Measurements from ENCODE around the gene WDR75. TPM values are rescaled to one million over a fixed set of nuclear protein-coding genes. Genes with fewer than 3 reads are reported as not detected.
"Not testable (repeated sequence)": the region's sequence is repeated elsewhere in the genome, so short reads cannot be mapped to it uniquely, and the experiment has no call there.

The WDR75 gene
- polyA plus RNA-seq, 3 donors = 3.9 to 20.7 (median 5.8) TPM

DNA sequence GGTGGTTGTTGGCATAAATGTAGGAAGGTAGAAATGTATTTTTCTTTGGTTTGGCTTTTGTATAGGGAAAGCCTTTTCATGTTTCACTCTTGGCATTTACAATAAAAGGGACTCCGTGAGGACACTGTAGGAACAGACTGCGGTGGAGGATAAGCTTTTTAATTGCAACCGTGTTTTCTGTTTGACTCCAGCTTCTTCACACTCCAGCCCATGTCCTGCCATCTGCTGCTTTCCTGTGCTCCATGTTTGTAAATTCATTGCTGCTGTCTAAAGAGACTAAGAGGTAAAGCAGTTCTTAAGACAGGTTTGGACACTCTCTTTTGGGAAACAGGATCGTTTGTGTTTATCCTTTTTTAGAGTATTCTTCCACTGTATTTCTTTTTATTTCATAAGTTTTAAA is 33.3 kb downstream of the WDR75 start:
- no peaks in the 10 kb centered on the region for H3K4me1 ChIP-seq (ENCODE audit: control insufficient read depth in 1 of 2, insufficient read depth in 2 of 2, low read length in 2 of 2)
- no peak overlapping the region for H3K27ac ChIP-seq (ENCODE audit: low read depth in 1 of 2, low read length in 2 of 2)
- H3K27me3 Mint-ChIP-seq (ENCODE audit: low read depth in 3 of 3) = no peaks in the 10 kb centered on the region
- intact Hi-C loops (cut with micrococcal nuclease) = loop anchor here in 1 of 2 donors (5.0 kb wide), 1 partner anchor 1508 kb away; no protein-coding TSS in a partner anchor
- H3K36me3 ChIP-seq (replicated peaks in 1 of 2; ENCODE audit: control insufficient read depth in 1 of 2, insufficient read depth in 2 of 2, low read length in 2 of 2) = peaks cover 57 to 77% of the 10 kb centered on the region in 2 donors
- no peaks in the 10 kb centered on the region for H4K20me1 ChIP-seq (ENCODE audit: insufficient read depth, low read length)
- peak overlapping the region in 2 of 7 donors; percentile 21 to 26 for H3K27ac Mint-ChIP-seq
- no peak overlapping the region for H3K4me2 ChIP-seq (replicated peaks; ENCODE audit: extremely low read depth, low read length, poor library complexity, severe bottlenecking)
- H2AFZ ChIP-seq (ENCODE audit: insufficient read depth, low read depth, low read length, poor library complexity, severe bottlenecking) = no peak overlapping the region
- H3K4me3 ChIP-seq (replicated peaks in 1 of 3; ENCODE audit: low read depth in 2 of 3, low read length in 3 of 3) = no peak overlapping the region
- H3K79me2 ChIP-seq (ENCODE audit: insufficient read depth, low read length) = no peaks in the 10 kb centered on the region
- H3K9me3 Mint-ChIP-seq = peaks cover 0 to 2% (median 0%) of the 10 kb centered on the region in 7 donors
- H3K9ac ChIP-seq (ENCODE audit: insufficient read depth, low read length, poor library complexity, severe bottlenecking) = no peak overlapping the region
- no peaks in the 10 kb centered on the region for H3K4me1 Mint-ChIP-seq
- H3K4me3 Mint-ChIP-seq = no peak overlapping the region
- no peak for DNase-seq
- TF ChIP-seq, protein P1, sequence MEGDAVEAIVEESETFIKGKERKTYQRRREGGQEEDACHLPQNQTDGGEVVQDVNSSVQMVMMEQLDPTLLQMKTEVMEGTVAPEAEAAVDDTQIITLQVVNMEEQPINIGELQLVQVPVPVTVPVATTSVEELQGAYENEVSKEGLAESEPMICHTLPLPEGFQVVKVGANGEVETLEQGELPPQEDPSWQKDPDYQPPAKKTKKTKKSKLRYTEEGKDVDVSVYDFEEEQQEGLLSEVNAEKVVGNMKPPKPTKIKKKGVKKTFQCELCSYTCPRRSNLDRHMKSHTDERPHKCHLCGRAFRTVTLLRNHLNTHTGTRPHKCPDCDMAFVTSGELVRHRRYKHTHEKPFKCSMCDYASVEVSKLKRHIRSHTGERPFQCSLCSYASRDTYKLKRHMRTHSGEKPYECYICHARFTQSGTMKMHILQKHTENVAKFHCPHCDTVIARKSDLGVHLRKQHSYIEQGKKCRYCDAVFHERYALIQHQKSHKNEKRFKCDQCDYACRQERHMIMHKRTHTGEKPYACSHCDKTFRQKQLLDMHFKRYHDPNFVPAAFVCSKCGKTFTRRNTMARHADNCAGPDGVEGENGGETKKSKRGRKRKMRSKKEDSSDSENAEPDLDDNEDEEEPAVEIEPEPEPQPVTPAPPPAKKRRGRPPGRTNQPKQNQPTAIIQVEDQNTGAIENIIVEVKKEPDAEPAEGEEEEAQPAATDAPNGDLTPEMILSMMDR (IDR thresholded peaks at IDR 0.05) = no peak
- no peaks in the 10 kb centered on the region for H3K9me3 ChIP-seq (replicated peaks in 1 of 2; ENCODE audit: control insufficient read depth in 1 of 2, insufficient read depth in 1 of 2, low read length in 2 of 2)
- H3K27me3 ChIP-seq (ENCODE audit: control insufficient read depth in 2 of 2, insufficient read depth in 2 of 2, low read length in 2 of 2) = no peaks in the 10 kb centered on the region
- peaks cover 67 to 76% of the 10 kb centered on the region in 2 donors for H3K36me3 Mint-ChIP-seq
- WGBS (ENCODE audit: insufficient coverage) = no CpG with 5 or more reads among the region's 4 CpGs

DNA sequence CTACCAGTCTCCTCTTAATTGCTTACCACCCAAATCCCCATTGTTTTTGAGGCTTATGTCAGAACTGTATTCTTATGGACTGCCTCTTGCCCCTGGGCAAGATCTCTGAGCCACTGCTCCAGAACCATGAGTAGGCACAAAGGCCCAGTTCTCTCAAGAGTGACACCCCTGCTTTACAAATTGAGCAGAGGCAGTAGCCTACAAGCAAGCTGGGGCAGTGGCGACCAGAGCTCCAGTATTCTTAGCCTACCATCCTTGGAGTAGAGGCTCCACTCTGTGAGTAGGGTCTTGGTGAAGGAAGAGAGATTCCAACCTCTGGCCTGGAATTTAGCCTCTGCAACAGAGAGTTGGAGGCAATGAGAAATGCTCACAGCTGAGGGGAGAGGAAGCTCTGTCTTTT is 36.5 kb downstream of the WDR75 start:
- H3K9ac ChIP-seq (ENCODE audit: insufficient read depth, low read length, poor library complexity, severe bottlenecking) = no peak overlapping the region
- intact Hi-C loops (cut with micrococcal nuclease) = no loop called here
- no peak overlapping the region for H3K4me3 ChIP-seq (replicated peaks in 1 of 3; ENCODE audit: low read depth in 2 of 3, low read length in 3 of 3)
- H3K27ac ChIP-seq (ENCODE audit: low read depth in 1 of 2, low read length in 2 of 2) = no peak overlapping the region
- WGBS (ENCODE audit: insufficient coverage) = 100% methylated on average over 1 of the region's 1 CpG
- no peak for DNase-seq
- no peaks in the 10 kb centered on the region for H4K20me1 ChIP-seq (ENCODE audit: insufficient read depth, low read length)
- H3K4me1 Mint-ChIP-seq = no peaks in the 10 kb centered on the region
- H3K9me3 ChIP-seq (replicated peaks in 1 of 2; ENCODE audit: control insufficient read depth in 1 of 2, insufficient read depth in 1 of 2, low read length in 2 of 2) = no peaks in the 10 kb centered on the region
- H3K4me2 ChIP-seq (replicated peaks; ENCODE audit: extremely low read depth, low read length, poor library complexity, severe bottlenecking) = no peak overlapping the region
- TF ChIP-seq, protein P1 (IDR thresholded peaks at IDR 0.05) = no peak
- H3K27ac Mint-ChIP-seq = peak overlapping the region in 1 of 7 donors; percentile 57
- H3K4me3 Mint-ChIP-seq = no peak overlapping the region
- H2AFZ ChIP-seq (ENCODE audit: insufficient read depth, low read depth, low read length, poor library complexity, severe bottlenecking) = no peak overlapping the region
- H3K27me3 ChIP-seq (ENCODE audit: control insufficient read depth in 2 of 2, insufficient read depth in 2 of 2, low read length in 2 of 2) = no peaks in the 10 kb centered on the region
- peaks cover 30 to 44% of the 10 kb centered on the region in 2 donors for H3K36me3 ChIP-seq (replicated peaks in 1 of 2; ENCODE audit: control insufficient read depth in 1 of 2, insufficient read depth in 2 of 2, low read length in 2 of 2)
- peaks cover 0 to 2% (median 0%) of the 10 kb centered on the region in 7 donors for H3K9me3 Mint-ChIP-seq
- H3K79me2 ChIP-seq (ENCODE audit: insufficient read depth, low read length) = no peaks in the 10 kb centered on the region
- H3K36me3 Mint-ChIP-seq = peaks cover 38 to 44% of the 10 kb centered on the region in 2 donors
- H3K27me3 Mint-ChIP-seq (ENCODE audit: low read depth in 3 of 3) = peaks cover 0 to 2% (median 2%) of the 10 kb centered on the region in 3 donors
- H3K4me1 ChIP-seq (ENCODE audit: control insufficient read depth in 1 of 2, insufficient read depth in 2 of 2, low read length in 2 of 2) = no peaks in the 10 kb centered on the region

DNA sequence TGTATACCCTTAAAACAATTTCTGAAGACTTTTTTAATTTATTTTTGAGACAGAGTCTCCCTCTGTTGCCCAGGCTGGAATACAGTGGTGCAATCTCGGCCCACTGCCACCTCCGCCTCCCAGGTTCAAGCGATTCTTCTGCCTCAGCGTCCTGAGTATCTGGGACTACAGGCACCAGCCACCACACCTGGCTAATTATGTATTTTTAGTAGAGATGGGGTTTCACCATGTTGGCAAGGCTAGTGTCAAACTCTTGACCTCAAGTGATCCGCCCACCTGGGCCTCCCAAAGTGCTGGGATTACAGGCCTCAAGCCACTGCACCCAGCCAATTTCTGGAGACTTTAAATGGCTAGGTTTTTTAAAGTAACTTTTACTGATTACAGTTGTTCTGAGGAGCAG is 37.0 kb downstream of the WDR75 start:
- H3K9me3 ChIP-seq (replicated peaks in 1 of 2; ENCODE audit: control insufficient read depth in 1 of 2, insufficient read depth in 1 of 2, low read length in 2 of 2); H3K9ac ChIP-seq (ENCODE audit: insufficient read depth, low read length, poor library complexity, severe bottlenecking); H4K20me1 ChIP-seq (ENCODE audit: insufficient read depth, low read length); H3K79me2 ChIP-seq (ENCODE audit: insufficient read depth, low read length); H3K4me1 ChIP-seq (ENCODE audit: control insufficient read depth in 1 of 2, insufficient read depth in 2 of 2, low read length in 2 of 2); H3K4me3 Mint-ChIP-seq; H3K27me3 ChIP-seq (ENCODE audit: control insufficient read depth in 2 of 2, insufficient read depth in 2 of 2, low read length in 2 of 2); H3K27ac ChIP-seq (ENCODE audit: low read depth in 1 of 2, low read length in 2 of 2); H3K27me3 Mint-ChIP-seq (ENCODE audit: low read depth in 3 of 3); intact Hi-C loops (cut with micrococcal nuclease); H3K9me3 Mint-ChIP-seq; H2AFZ ChIP-seq (ENCODE audit: insufficient read depth, low read depth, low read length, poor library complexity, severe bottlenecking); DNase-seq; H3K4me3 ChIP-seq (replicated peaks in 1 of 3; ENCODE audit: low read depth in 2 of 3, low read length in 3 of 3); H3K4me1 Mint-ChIP-seq; H3K4me2 ChIP-seq (replicated peaks; ENCODE audit: extremely low read depth, low read length, poor library complexity, severe bottlenecking): not testable (repeated sequence)
- peak overlapping the region in 1 of 7 donors; percentile 12 for H3K27ac Mint-ChIP-seq
- WGBS (ENCODE audit: insufficient coverage) = 100% methylated on average over 3 of the region's 5 CpGs
- peaks cover 38 to 41% of the 10 kb centered on the region in 2 donors for H3K36me3 Mint-ChIP-seq
- peaks cover 27 to 40% of the 10 kb centered on the region in 2 donors for H3K36me3 ChIP-seq (replicated peaks in 1 of 2; ENCODE audit: control insufficient read depth in 1 of 2, insufficient read depth in 2 of 2, low read length in 2 of 2)

All from CD14-positive monocyte (primary cell).